HCT116 (cell line): ENCODE results near the gene HPCA. TPM values are rescaled to one million over a fixed set of nuclear protein-coding genes. Genes with fewer than 3 reads are reported as not detected.

Experiments
- ATAC-seq: fragments of 200-7000 bp; cut with Tn5 transposase; 2 replicates; pipeline ENCODE4 v1.9.1; 2020; ENCODE audit warnings: mild to moderate bottlenecking, moderate library complexity
- BruUV-seq: library from RNA; stranded (reverse); fragments of 400-500 nt; replicated peaks from 2 replicates; lab custom pipeline; 2021; lab: Mats Ljungman, UMichigan
- CTCF ChIA-PET: fragments of 300-600 bp; sonication (Branson Sonifier 250); formaldehyde crosslinking; loops from one replicate; lab custom pipeline; 2021; ENCODE audit warnings: antibody characterized with exemption; lab: Charles Lee
- POLR2A ChIA-PET: fragments of 300-600, 350-600 bp; sonication (Branson Sonifier 250); formaldehyde crosslinking; loops from one replicate; lab custom pipeline; 2021; ENCODE audit warnings: antibody characterized with exemption; lab: Charles Lee
- RAD21 ChIA-PET, 2 experiments: fragments of 300-600 bp; sonication (Branson Sonifier 250); formaldehyde crosslinking; loops; one replicate each; lab custom pipeline; 2023; ENCODE audit warnings: low total read pairs in 2 of 2; ENCODE audit not compliant: uncharacterized antibody in 2 of 2, unreplicated experiment in 2 of 2, low non-redundant PET in 1 of 2; lab: Charles Lee
- DNase-seq: peaks from one replicate; pipeline ENCODE4 v3.0.0-alpha.2; 2010; ENCODE audit warnings: low read depth, low spot score
- H2AFZ ChIP-seq: fragments of 200-600 bp; shearing (Covaris generic), sonication (generic); 2 replicates; pipeline ENCODE4 v1.6.1; 2017; ENCODE audit warnings: low read depth, mixed run types, mixed read lengths, antibody characterized with exemption, low read length; ENCODE audit not compliant: poor library complexity, severe bottlenecking
- H3K27ac ChIP-seq: 2 replicates; pipeline ENCODE4 v1.5.1; 2012; ENCODE audit warnings: low read depth, low read length
- H3K27me3 ChIP-seq: fragments of 200-600 bp; sonication (generic); 2 replicates; pipeline ENCODE4 v1.6.1; 2016; ENCODE audit warnings: mixed run types, low read length, mixed read lengths; ENCODE audit not compliant: insufficient read depth
- H3K36me3 ChIP-seq, 2 experiments: fragments of 200-500 bp in 1 of 2; fragments of 200-600 bp in 1 of 2; sonication (Bioruptor generic) in 1 of 2; sonication (generic) in 1 of 2; 2 replicates each; pipeline versions ENCODE4 v1.5.1 to v1.6.1; 2014 to 2016; ENCODE audit warnings: low read length in 2 of 2, inconsistent platforms in 1 of 2, mixed read lengths in 1 of 2, mixed run types in 1 of 2; ENCODE audit not compliant: insufficient read depth in 2 of 2, control insufficient read depth in 1 of 2
- H3K4me1 ChIP-seq, 2 experiments: fragments of 200-600 bp in 1 of 2; sonication (generic) in 1 of 2; 2 replicates each; pipeline versions ENCODE4 v1.5.1 to v1.6.1; 2012 to 2017; ENCODE audit warnings: low read length in 2 of 2, inconsistent platforms in 1 of 2, mild to moderate bottlenecking in 1 of 2, mixed read lengths in 1 of 2, mixed run types in 1 of 2, moderate library complexity in 1 of 2; ENCODE audit not compliant: insufficient read depth in 2 of 2, control insufficient read depth in 1 of 2
- H3K4me2 ChIP-seq: fragments of 200-600 bp; sonication (generic); 2 replicates; pipeline ENCODE4 v1.6.1; 2017; ENCODE audit warnings: mixed run types, low read length, mixed read lengths
- H3K4me3 ChIP-seq, 2 experiments: fragments of 200-600 bp in 1 of 2; sonication (generic) in 1 of 2; replicated peaks in 1 of 2; 2 replicates each; pipeline ENCODE4 v1.5.1; 2011 to 2016; ENCODE audit warnings: low read length in 2 of 2, control low read depth in 1 of 2, low read depth in 1 of 2, mild to moderate bottlenecking in 1 of 2, mixed read lengths in 1 of 2, mixed run types in 1 of 2
- H3K79me2 ChIP-seq: fragments of 200-600 bp; sonication (generic); 2 replicates; pipeline ENCODE4 v1.6.1; 2017; ENCODE audit warnings: mild to moderate bottlenecking, mixed run types, low read length, moderate library complexity, mixed read lengths; ENCODE audit not compliant: insufficient read depth
- H3K9ac ChIP-seq: fragments of 200-600 bp; sonication (generic); 2 replicates; pipeline ENCODE4 v1.6.1; 2016; ENCODE audit warnings: low read length, mixed read lengths
- H3K9me2 ChIP-seq: fragments of 200-600 bp; sonication (generic), shearing (Covaris generic); 2 replicates; pipeline ENCODE4 v1.6.1; 2017; ENCODE audit warnings: mixed run types, mild to moderate bottlenecking, moderate library complexity; ENCODE audit not compliant: insufficient read depth
- H3K9me3 ChIP-seq, 2 experiments: fragments of 200-500 bp in 1 of 2; fragments of 200-600 bp in 1 of 2; sonication (Bioruptor generic) in 1 of 2; sonication (generic) in 1 of 2; 2 replicates each; pipeline ENCODE4 v1.6.1; 2014 to 2017; ENCODE audit warnings: low read length in 2 of 2, mixed read lengths in 2 of 2, inconsistent platforms in 1 of 2, low read depth in 1 of 2, mild to moderate bottlenecking in 1 of 2, mixed run types in 1 of 2, moderate library complexity in 1 of 2; ENCODE audit not compliant: control insufficient read depth in 1 of 2, insufficient read depth in 1 of 2
- H4K20me1 ChIP-seq: fragments of 200-600 bp; sonication (generic), shearing (Covaris generic); 2 replicates; pipeline ENCODE4 v1.6.1; 2017; ENCODE audit warnings: mixed run types, mild to moderate bottlenecking, moderate library complexity; ENCODE audit not compliant: insufficient read depth
- ELF1 ChIP-seq: IDR thresholded peaks from 2 replicates; pipeline ENCODE4 v1.6.1; 2012; ENCODE audit warnings: low read depth, borderline replicate concordance
- MAX ChIP-seq: IDR thresholded peaks from 2 replicates; pipeline ENCODE4 v1.6.1; 2012
- POLR2AphosphoS5 ChIP-seq: IDR thresholded peaks from 2 replicates; pipeline ENCODE4 v1.6.1; 2011; ENCODE audit warnings: mild to moderate bottlenecking, low read depth, low read length, moderate library complexity
- TCF7L2 ChIP-seq: IDR thresholded peaks from 2 replicates; pipeline ENCODE4 v1.7.0; 2011; ENCODE audit warnings: borderline replicate concordance, inconsistent platforms; ENCODE audit not compliant: insufficient read depth, insufficient read length; ENCODE audit errors: extremely low read depth
- ZFX ChIP-seq: fragments of 450-650 bp; IDR thresholded peaks from 2 replicates; pipeline ENCODE4 v1.6.1; 2017
- intact Hi-C: fragments of 100-400 bp; cut with micrococcal nuclease; formaldehyde crosslinking; loops from 2 replicates; pipeline ENCODE4 v1.10.0; 2022
- total RNA-seq: library from RNA; stranded (reverse); gene quantifications from one replicate; pipeline ENCODE4 v1.2.1, GENCODE V29; 2021; ENCODE audit not compliant: unreplicated experiment

The HPCA gene
- total RNA-seq, 1 experiment from 2014 or later: 0.15 TPM

- TF ChIP-seq MAX (no peak), TCF7L2 (no peak), ELF1 (no peak), POLR2AphosphoS5 (no peak), ZFX (no peak)
Observed at GRCh38 chr1:32898958-32899357, 12.7 kb downstream of the HPCA start (continued).

GRCh38 chr1:32899586-32900296 lies 13.4 kb downstream of the HPCA start:
- peak overlapping the region in 1 of 2 experiments; percentile 68; a peak in 2 of 4 replicates for H3K4me3 ChIP-seq
- peak overlapping the region; percentile 89 for H3K4me2 ChIP-seq
- BruUV-seq: no TSS peak
- H3K4me1 ChIP-seq: peaks cover 19 to 30% of the 10 kb centered on the region in 2 experiments; a peak in 3 of 4 replicates
- H3K9ac ChIP-seq: 0 out of 2 replicates have a peak overlapping the region, but pooled peaks have one; percentile 81
- no peaks in the 10 kb centered on the region for H4K20me1 ChIP-seq
- peaks cover 6% of the 10 kb centered on the region; the same call in 1 of the 2 replicates for H3K79me2 ChIP-seq
- no peak for DNase-seq
- H3K36me3 ChIP-seq: peaks cover 0 to 8% of the 10 kb centered on the region in 2 experiments; a peak in 2 of 4 replicates
- intact Hi-C loops: loop anchor here (10.0 kb wide), 1 partner anchor 155 kb away; no protein-coding TSS in a partner anchor
- H3K27me3 ChIP-seq: no peaks in the 10 kb centered on the region
- ChIA-PET CTCF (no interaction called here), POLR2A (interaction anchor here (0.6 kb wide), 1 partner anchor 26 kb away, joined by 3 read pairs; no protein-coding TSS in a partner anchor), RAD21 (no interaction called here)
- ATAC-seq: no peak
- H2AFZ ChIP-seq: no peak overlapping the region
- H3K27ac ChIP-seq: no peak overlapping the region
- H3K9me3 ChIP-seq: no peaks in the 10 kb centered on the region
- no peaks in the 10 kb centered on the region for H3K9me2 ChIP-seq
- no peak for TF ChIP-seq ELF1
